Fibroblast of peridontal ligament (primary cell): Measurements from ENCODE around the gene ZC2HC1C.
"Not testable (repeated sequence)": the region's sequence is repeated elsewhere in the genome, so short reads cannot be mapped to it uniquely, and the experiment has no call there.

Source experiments
- DNase-seq: peaks from one replicate; pipeline ENCODE4 v3.0.0-alpha.2; 2010; ENCODE audit errors: extremely low read depth

ZC2HC1C gene

DNA sequence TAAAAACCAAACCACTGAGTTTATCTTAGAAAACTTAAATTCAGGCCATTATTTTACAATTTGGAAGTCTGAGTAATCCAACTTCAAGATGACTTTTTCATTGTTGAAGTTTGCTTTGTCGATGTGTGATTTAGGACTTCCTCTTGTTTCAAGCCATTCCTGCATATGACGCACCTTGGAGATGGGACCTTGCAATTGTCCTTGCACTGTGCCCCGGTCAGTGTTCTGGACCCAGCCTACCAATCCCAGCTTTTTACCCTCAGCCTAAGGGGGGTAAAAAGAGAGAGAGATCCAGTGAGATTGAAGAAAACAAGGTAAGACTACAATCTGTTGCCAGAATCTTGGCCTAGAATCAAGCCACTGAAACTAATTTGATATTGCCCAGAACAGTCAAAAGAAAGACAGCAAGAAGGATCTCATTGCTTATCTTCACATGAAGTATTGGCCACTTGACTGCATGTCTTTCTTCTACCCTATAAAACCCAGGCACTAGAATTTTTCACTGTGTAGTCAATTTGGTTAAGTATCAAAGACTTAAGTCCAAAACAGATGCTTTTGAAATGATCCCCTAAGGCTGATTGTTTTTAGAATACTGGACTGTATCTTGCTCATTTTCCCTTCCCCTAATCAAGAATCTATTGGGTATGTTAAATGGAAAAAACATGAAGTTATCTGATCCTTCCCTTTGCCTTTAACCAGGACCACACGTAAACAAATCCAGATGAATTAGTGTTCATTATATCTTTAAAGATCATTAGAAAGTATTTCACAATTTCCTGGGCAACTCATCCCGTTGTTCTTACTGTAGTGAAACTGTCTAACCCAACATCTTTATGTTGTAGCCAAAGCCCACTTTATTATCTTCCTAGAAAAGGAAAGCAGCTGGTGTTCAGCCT lies 15.8 kb upstream of the ZC2HC1C start:
- peak; percentile 83 for DNase-seq

DNA sequence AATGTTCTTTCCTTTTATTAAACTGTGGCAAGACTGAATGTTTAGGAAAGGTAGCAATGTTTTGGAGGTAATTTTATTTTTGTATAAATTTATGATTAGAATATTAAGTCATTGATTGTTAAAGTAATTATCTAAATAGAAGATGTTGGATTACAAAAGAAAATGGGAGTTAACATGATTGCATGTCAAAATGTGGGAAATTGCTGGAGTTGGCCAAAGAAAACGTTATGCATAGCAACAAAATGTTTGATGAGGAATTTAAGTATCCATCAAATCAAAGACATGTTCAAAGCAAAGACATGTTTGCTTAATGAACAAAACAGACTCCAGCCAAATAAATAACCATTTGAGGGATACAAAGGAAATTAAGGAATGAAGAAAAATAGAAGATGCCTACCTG lies 15.0 kb upstream of the ZC2HC1C start:
- peak; percentile 40 for DNase-seq

DNA sequence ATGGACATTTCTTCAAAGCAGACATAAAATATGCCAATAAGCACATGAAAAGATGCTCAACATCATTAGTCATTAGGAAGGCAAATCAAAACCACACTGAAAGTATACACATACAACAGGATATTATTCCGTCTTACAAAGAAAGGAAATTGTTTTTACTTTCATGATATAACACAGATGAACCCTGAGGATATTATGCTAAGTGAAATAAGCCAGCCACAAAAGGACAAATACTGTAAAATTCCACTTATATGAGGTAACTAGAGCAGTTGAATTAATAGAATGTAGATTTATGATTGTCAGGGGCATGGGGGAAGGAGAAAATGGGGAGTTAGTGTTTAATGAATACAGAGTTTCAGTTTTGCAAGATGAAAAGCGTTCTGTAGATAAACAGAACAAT lies 9.8 kb upstream of the ZC2HC1C start:
- DNase-seq, result peak; percentile 20

DNA sequence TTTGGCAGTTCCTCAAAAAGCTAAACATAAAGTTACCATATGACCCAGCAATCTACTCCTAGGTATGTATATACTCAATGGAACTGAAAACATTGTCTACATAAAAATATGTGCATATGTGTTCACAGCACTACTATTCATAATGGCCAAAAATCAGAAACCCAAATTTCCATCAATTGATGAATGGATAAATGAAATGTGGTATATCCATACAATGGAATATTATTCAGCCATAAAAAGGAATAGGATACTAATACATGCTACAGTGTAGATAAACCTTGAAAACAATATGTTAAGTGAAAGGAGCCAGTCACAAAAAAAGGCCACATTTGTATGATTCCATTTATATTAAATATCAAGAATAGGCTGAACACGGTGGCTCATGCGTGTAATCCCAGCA lies 9.0 kb upstream of the ZC2HC1C start:
- no peak for DNase-seq

DNA sequence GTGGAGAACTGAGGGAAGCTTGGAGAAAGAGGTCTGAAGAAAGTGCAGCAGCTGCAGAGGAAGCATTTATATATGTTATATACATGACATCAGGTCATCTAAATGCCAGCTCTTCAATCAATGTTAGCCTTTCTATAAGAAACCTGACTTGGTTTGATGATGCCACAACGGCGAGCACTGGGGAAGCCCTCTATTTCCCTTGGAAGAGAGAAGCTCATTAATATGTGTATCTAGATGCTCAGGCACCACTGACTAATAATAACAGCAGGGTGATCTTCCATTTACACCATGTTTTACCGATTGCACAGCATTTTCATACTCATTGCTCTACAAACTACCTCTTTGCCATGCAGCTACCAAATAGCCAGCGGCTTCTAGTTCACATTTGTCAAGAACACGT lies 6.4 kb upstream of the ZC2HC1C start:
- no peak for DNase-seq

DNA sequence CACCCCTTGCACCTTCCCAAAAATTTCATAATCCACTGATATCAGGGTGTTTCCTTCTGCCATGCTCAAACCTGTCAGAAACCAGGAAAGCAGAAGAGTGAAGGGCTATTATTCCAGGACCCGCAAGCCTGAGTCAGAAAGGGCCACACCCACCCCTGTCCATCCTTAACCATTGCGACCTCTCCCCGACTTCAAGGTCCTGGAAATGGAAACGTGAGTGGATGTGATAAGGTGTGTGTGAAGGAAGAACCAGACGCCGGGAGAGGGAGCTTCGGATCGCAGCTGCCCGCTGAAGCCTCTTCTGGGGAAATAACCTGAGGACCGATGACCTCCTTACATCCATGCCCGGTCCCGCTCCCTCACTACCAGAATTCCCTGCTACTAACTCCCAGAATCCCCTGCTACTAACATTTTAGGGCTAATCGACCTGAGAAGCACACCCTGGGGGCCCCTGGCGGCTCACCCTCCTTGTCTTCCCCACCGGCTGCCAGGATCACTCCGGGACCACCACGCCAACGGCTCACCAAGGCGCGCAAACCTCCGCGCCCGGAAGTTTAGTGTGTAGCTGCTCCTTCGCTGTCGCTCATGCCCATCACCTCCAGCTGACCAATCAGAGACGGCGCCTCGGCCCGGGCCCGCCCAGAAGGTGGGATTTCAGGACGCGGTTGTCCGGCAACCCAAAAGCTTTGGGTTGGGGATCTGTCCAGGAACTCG lies 5.8 kb upstream of the ZC2HC1C start, which contains the start of gene ACYP1:
Gene ACYP1, minus strand, starts transcription at position 534 of the 714 bp plus-strand sequence. Its CDS starts 471 bp downstream, at position 63.
- DNase-seq, result peak; percentile 86

DNA sequence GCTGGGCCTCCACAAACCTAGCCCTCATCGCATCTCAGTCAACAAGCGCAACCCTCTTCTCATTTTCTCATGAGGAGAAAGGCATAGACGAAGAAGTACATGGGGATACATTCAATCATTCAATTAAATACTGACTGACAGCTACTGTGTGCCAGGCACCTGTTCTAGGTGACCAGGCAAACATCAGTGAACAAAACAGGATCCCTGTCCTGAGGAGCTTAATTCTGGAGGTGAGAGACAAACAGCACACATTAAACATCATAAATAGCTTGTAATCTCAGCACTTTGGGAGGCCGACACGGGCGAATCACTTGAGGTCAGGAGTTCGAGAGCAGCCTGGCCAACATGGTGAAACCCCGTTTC lies 5.3 kb upstream of the ZC2HC1C start:
- no peak for DNase-seq

DNA sequence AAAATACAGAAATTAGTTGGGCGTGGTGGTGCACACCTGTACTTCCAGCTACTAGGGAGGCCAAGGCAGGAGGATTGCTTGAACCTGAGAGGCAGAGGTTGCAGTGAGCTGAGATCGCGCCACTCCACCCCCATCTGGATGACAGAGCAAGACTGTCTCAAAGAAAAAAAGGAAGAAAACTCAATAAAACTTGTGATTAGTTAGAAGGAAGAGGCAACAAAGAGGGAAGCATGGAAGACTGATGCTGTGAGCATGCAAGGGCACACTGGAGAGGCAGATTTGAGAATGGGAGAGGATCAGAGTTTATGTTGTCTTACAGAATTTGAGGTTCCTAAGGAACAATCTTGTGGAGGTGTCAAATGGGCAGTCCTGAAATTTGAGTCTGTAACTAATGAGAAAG lies 2.8 kb upstream of the ZC2HC1C start:
- no peak for DNase-seq

DNA sequence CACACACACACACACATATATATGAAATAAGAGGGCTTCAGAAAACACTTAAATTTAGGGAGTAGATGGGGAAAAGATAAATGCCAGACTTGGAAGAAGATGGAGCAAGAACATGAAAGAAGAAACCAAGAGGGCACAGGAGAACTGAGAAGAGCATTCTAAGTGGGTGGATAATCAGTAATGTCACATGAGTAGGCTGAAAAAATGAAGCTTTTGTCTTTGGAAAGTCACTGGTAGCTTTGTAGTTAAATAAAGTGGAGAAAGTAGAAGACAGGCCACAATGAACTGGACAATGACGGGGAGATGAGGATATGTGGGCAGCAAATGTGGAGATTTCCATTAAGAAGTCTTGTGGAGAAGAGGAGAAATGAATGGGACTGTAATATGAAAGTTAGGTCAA lies 2.2 kb upstream of the ZC2HC1C start:
- DNase-seq, result no peak

DNA sequence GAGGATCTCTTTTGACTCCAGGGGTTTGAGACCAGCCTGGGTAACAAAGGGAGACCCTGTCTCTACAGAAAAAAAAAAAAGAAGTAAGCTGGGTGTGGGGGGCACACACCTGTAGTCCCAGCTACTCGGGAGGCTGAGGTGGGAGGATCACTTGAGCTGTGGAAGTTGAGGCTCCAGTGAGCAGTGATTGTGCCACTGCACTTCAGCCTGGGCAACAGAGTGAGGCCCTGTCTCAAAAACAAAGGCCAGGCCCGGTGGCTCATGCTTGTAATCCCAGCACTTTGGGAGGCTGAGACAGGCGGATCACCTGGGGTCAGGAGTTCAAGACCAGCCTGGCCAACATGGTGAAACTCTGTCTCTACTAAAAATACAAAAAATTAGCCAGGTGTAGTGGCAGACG lies 1.7 kb upstream of the ZC2HC1C start:
- not testable (repeated sequence) for DNase-seq

DNA sequence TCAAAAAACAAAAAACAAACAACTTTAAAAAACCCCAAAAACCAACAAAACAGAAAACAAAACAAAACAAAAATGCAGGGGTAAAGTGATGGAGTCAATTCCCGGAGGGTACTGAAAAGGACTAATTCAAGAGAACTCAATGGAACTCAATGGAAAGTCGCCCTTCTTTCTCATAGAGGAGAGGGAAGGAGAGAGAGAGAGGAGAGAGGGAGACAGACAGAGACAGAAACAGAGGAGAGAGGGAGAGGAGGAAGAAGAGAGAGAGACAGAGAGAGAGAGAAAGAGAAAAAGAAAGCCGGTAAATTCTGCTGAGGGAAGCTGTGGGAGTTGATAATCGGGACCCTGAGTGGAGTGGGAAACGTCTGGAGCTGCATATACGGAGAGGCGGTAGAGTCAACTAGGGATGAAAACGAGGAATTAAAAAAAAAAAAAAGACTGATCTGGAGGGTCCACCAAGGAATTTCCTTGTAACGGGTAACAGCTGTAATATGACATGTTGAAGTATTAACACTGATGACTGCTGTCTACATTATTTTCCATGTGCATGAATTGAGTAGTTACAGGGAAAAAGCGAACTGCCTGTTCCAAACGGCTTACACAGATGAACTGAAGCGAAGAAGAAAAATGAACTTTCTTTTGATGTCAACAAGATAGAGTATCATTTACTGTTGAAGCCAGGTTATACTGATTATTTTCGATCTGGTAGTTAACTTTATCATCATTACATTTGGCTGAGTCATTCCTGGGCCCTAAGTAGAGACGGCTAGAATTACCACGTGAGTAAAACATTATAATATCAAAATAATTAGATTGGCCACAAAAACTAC lies 934 bp upstream of the ZC2HC1C start:
- peak; percentile 75 for DNase-seq

DNA sequence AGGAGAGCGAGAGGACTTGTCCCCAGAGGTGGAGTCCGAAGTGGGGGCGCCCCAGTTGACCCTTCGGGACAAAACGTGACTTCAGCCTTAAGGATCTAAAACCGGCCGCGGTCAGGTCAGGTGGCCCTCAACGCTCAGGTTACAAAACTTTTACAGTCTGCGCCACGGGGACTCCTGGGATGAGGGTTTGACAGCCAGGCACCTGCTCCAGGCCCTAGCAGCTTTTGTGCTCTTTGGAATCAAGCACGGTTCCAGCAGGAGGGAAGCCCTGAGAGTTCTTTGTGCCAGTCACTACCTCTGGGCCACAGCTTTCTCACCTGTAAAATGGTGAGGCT lies 337 bp downstream of the ZC2HC1C start:
- no peak for DNase-seq

DNA sequence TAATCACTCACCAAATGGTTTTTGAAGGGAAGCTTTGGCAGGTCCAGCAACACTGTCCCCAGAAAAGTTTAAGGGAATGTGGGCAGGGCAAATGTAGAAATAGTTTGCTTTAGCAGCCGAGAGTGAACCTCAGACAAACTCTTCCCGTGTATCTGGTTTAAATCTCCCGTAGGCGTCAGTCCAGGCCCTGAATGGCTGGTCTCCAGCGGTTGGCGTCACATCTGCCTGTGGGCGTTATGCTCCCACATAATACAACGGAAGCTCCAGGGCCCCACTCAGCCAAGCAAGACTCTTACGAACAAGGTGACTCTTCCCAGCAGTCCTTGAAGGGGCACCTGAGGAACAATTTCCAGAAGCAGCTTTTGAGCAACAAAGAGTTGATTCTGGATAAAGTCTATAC lies 942 bp downstream of the ZC2HC1C start:
- DNase-seq, result no peak

DNA sequence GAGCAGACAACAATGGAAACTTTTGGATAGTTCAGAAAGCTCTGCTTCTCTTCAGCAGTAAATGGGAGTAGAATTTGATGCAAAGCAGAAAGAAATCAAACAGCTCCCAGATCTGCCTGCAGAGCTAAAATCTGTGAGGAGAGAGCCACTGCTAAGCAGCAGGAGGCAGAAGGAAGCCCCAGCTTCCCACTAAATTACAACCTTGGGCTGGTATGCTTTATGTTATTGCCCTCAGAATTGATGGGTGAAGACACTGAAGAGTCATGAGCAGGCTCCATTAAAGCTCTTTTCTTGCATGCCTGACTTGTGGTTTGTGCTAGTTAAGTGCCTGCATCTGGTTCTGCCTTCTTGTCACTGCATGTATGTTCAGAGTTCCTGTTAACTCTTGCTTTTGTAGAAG lies 8.4 kb downstream of the ZC2HC1C start:
- DNase-seq, result no peak

DNA sequence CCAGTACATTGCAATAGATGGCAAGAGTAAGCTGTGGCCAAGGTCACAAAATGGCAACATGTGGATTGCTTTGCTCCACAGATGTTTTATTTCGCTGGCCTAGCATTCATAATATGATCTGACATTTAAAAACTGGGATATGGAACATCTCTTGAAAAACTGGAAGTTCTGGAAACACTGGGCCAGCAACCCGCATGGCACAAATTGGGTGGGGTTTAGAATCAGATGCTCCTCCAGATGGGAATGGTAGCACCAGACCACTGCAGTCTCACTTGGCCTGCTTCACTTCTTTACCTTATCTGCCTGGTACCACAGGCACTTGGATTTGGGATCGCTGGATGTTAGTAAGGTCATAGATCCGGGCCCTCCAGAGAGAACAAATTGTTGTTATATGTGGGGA lies 10.1 kb downstream of the ZC2HC1C start:
- DNase-seq, result no peak

DNA sequence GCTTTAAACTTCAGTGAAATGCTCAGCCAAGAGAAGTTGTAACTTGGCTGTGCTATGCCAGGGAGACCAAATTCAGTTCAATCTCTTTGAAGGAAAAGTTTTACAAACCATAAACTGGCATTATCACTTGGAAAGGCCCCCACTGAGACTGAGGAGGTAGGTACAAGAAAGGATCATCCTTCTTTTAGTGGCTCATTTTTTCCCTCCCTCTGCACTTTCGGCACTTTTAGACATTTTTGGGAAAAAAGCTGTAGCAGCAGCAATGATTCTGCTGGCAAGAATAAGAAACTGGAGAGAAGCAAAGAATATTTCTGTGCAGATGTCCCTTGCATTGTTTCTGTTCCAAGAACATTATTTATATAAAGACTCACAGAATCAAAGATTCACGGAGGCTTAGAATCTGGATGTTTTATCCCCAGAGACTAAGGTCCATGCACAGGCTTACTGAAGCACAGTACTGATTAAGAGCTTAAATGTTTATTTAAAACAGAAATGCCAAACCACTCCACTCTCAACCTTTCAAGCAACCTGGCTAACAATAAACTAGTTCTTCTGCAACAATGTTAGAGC lies 12.3 kb downstream of the ZC2HC1C start:
- peak; percentile 69 for DNase-seq

DNA sequence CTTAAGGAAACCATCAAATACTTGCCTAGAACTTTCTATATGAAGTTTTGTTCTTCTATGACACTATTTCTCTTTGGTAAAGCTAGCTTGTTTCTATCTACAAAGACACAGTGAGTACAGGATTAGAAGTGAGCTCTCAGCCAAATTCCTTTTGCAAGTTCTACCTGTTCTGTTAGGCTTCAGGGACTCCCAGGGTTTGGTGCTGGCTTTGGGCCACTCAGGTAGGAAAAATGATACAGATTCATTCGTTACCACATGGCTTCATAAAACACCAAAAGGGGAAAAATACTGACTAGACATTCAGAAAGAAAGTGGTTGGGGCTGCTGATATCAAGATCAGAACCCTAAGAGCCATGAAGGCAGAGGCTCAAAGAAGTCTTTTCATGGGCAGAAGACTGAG lies 13.8 kb downstream of the ZC2HC1C start:
- DNase-seq, result no peak

DNA sequence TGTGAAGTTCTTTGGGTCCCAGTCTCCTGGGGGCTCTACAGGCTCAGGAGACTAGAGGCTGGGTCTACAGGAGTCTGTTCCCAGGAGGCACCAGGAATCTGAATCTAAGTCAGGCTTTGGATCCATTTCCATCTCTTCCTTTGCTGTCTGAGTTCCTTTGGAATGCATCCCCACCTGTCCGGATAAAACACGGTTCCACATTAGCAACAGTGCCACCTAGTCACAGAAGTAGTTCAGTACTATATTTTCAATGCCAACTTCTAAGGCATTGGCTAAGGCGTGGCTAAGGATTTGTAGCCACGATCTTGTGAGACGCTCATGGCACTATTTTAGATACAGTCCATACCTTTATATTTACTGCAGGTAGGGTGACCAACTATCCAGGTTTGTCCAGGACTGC lies 15.1 kb downstream of the ZC2HC1C start:
- no peak for DNase-seq

DNA sequence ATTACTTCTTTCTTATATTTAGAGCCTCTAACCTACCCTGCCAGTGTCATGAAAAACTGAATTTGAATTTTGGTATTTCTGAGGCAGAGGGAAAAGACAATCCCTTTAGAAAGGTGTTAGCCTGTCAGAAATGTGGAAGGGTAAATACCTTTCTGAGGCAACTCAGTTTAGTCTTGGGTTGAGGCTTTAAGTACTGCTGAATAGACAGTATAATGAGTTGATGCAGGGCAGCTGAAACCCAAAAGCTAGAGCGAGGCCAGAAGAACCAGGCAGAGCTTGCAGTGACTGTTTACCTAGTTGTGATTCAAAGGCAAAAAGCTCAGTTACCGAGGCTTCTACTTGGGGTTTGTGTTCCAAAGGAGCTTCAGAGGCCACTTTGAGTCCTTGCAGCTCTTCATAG lies 18.7 kb downstream of the ZC2HC1C start:
- no peak for DNase-seq

DNA sequence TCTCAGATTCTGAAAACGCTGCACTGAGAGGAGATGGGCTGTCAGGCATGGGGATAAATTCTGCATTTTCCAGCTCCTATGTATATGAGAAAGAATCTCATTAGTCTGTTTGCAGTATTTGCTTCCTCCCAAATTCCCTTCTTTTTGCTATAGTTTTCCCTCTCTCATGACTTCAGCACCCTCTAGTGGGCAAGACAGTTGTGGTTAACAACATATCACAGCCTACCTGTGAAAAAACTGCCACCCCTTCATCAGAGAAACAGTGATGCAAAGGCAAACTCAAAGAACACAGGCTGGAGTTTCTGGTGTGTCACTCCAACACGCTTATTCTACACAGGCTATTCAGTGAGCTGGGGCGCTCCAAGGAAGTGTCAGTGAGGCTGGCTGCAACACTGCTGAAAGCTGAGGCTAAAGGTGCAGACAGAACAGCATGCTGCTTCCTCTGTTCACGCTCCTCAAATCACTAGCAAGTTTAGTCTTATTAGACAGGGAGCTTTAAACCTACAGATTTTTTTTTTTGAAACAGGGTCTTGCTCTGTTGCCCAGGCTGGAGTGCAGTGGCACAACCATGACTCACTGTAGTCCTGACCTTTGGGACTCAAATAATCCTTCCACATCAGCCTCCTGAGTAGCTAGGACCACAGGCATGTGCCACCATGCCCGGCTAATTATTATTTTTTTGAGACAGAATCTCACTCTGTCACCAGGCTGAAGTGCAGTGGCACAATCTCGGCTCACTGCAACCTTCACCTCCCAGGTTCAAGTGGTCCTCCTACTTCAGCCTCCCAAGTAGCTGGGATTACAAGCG lies 19.3 kb downstream of the ZC2HC1C start:
- DNase-seq, result peak; percentile 80

DNA sequence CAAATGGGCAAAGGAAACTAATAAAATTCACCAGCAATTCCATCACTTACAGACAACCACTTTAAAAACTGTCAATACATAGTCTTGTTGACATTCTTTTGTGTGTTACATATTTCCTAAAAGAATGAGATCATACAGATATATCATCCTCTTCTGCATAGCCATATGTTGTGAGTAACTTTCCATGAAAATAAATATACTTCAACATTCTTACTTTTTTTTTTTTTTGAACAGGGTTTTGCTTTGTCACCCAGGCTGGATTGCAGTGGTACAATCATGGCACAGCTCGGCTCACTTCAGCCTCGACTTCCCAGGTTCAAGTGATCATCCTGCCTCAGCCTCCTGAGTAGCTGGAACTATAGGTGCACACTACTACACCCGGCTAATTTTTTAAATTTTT lies 20.9 kb downstream of the ZC2HC1C start:
- DNase-seq, result peak; percentile 8
